HG02970 (cell line): ENCODE data around the gene FAM209A.
"Not testable (repeated sequence)": the region's sequence is repeated elsewhere in the genome, so short reads cannot be mapped to it uniquely, and the experiment has no call there.

ENCODE experiments used
- ATAC-seq: cut with Tn5 transposase; IDR thresholded peaks from one replicate; pipeline ENCODE4 v1.9.1; 2021; ENCODE audit warnings: mild to moderate bottlenecking, moderate library complexity, moderate number of reproducible peaks; ENCODE audit not compliant: unreplicated experiment, low FRiP score

Gene FAM209A, protein sequence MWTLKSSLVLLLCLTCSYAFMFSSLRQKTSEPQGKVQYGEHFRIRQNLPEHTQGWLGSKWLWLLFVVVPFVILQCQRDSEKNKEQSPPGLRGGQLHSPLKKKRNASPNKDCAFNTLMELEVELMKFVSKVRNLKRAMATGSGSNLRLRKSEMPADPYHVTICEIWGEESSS

DNA sequence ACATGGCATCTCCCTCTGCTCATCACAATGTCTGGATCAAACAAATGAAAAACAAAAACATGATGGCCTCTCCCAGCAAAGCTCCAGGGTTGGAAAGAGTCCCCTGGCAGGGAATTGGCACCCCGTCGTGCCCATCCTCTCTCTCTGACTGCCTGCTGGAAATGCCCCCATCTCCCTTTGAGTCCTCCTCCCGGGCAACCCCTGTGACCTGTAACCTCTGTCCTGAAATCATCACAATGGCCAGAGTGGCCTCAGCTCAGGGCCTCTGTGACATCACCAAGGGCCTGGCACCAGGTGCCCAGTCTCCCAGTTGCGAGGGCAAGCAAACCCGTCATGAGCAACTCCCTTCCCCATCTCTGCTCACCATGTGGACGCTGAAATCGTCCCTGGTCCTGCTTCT lies at the start of gene FAM209A:
TSS of gene FAM209A (plus strand) at position 301 of the 400 bp plus-strand sequence. CDS start at position 366, 65 bp downstream.
- not testable (repeated sequence) for ATAC-seq

DNA sequence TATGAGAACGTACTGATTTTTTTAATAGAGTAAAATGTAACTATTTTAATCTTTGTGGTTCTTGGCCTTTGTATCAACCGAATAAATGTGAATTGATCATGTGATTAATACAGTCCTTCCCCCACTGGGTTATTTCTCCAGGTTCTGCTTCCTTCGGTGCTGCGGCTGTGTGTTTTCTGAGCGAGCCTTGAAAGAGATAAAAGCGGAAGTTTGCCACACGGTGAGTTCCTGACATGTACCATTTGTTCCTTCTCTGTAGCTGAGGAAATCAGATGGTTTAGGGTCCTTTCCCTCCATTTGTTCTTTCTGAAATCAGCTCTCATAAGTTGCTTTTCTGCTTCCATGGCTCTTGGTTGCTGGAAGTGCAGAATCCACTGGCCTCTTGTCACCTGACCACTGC lies 40.6 kb upstream of the FAM209A start:
- ATAC-seq = no peak

DNA sequence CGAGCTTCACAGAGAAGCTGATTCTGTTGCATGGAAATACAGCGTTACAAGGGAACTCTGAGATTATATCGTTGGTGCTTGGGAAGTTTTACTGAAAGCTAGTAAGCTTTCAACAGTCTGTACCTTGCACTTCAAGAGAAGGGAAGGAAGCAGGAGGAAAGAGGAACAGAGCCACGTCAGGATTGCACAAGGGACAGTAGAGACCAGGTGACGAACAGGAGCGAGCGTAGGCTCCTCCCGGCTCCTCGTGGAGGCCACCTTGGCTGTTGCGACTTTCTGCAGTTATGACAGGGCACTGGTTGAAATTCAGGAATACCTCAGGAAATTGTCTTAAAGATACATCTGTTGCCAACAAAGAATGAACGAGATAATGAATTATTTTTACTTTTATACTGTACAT lies 37.3 kb upstream of the FAM209A start:
- no peak for ATAC-seq

DNA sequence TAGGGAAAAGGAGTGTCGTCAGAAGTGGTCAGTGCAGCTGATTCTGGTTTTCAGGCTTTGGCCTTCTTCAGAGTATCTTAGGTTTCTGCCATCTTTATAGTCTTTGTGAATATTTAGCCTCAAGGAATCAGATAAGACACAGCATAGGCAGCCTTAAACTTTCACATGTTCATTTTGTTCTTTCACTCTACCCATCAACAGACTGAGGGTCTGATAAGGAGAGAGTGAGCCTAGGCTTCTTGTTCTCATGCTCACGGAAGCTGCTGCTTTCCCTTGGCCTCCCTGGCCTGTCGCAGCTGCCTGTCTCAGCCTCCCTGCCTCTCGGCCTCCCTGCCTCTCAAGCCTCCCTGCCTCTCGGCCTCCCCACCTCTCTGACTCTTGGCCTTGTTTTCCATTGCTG lies 36.0 kb upstream of the FAM209A start:
- no peak for ATAC-seq

DNA sequence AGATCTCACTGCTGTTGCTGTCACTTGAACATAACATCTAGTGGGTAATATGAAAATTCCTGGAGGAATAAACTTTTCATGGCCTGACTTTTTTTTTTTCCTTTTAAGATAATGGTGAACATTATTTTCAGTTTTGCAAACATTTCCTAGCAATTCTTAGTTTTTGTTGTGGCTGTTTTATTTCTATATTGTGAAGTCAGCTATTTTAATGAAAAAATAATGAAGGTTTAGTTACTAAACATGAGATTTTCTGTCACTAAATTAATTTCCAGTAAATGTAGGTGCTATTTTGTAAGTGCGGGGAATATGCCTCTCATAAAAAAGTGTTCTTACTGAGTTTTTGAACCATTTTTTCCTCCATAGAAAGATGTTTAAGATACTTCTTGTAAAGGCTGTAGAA lies 23.4 kb upstream of the FAM209A start:
- no peak for ATAC-seq

DNA sequence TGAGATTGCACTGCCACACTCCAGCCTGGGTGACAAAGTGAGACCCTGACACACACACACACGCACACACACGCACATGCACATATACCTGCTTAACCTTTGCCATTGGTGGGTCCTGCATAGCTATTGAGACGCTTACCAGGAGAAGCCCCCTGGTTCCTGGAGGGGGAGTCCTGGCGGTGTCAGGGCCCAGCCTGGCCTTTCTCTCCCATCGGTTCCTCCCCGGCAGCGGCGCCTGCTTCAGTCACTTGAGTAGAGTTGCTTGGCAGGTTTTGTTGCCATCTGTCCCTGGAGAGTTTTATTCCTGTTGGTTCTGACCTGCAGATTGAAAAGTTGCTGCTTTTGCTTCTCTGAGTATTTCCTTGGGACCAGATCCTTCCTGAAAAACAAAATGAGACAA lies 20.6 kb upstream of the FAM209A start:
- no peak for ATAC-seq

DNA sequence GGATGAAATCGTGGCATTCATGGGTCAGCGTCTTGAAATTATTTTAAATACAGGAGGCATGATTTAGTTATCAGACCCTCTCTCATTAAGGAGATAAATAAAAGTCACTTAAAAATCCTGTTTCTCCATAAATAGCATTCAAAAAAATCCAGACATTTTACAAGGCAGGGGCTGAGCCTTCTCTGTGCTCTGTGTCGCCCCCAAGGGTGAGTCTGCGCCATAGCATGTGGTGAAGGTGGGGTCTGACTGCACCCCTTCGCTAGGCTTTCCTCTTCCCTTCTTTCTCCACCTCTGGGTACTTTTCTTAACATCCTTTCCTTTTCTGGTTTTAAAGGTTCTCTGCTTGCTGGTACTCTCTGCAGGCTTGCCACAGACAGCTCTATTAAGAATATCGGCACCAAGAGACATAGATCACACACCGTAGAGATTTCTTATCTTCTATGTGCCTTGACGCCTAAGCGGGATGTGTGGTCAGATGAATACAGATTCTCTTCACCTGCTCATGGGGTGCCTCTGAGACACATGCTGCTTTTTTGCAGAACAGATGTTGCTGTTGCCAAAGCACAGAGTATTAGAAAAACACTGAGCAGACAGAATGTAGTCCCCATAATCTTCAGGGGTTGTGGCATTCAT lies 20.1 kb upstream of the FAM209A start:
- ATAC-seq = no peak

DNA sequence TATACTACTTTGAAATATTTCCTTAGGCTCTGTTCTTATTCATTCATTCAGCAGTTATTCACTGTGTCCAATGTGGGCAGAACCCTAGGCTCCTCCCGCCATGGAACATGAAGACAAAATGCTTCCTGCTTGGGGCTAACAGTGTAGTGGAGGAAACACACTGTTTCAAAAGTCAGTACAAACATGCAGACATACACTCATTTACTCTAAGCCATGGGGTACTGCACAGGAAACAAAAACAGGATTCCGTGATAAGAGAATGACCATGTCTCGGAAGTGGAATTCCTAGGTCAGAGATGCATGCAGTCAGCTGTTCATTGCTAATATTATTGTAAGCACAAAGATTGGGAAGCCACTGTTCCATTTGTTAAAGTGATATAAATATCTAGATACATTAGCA lies 18.4 kb upstream of the FAM209A start:
- ATAC-seq = no peak

DNA sequence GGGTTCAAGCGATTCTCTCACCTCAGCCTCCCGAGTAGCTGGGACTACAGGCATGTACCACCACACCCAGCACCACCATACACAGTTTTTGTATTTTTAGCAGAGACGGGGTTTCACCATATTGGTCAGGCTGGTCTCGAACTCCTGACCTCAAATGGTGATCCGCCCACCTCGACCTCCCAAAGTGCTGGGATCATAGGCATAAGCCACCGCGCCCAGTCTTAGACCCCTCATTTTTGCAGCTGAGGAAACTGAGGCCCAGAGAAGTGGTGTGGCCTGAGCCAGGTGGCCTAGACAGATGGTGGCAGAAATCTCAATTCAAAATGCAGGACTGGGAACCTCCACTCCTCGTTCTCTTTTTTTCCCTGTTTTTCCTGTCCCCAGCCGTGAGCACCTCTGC lies 12.6 kb upstream of the FAM209A start:
- no peak for ATAC-seq

DNA sequence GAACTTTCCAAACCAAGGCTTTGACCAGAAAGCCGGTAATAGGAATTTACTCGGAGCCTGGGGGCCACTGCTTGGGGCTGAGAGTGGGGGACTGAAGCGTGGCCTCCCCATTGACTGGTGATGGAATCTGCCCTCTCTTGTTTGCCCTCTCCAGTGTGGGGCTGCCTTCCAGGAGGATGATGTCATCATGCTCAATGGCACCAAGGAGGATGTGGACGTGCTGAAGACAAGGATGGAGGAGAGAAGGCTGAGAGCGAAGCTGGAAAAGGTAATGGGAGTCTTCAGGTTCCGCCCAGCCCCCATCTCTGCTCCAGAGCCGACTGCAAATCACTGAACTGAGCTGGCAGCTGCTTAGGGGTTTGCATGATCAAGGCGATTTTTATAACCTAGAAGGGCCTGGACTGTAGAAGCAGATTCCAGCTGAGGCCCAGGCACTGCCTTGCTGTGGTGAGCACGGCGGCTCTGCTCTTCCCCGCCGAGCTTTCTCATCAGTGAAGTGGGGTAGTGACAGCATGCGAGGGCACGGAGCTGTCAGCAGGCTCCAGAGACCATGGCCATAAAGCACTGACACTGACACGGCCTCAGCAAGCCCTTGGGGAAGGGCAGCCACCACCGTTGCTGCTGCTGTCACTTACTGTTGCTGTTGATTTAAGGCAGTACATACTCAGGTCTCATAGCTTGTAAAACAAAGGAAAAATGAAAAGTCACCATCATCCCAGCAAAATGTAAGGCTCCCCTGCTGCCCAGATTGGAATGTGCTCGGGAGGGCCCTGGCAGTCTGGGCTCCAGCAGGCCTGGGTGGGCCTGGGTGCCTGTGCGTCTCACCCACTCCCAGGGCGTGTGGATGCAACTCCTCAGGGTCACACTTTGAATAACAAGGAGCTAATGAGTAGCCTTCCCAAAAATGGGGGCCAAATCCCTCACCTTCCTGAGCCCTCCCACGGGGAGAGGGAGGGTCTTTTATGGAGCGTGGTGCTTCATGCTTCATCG lies 11.1 kb upstream of the FAM209A start:
- ATAC-seq = no peak

DNA sequence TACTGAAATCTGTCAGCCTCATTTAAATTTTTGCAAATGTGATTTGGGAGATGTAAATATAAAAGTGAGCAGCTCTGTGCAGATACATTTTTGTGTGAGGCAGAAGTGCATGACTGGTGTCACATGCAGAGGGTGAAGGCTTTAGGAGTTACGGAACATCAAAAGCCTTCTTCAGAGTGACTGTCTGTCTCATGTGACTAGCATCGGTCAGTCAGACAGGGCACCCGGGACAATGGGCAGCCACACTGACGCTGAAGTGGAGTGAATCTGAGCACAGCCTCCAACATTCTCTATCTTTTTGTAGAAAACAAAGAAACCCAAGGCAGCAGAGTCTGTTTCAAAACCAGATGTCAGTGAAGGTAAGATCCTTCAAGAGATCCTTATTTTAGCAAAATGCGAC lies 7.9 kb upstream of the FAM209A start:
- ATAC-seq = no peak

DNA sequence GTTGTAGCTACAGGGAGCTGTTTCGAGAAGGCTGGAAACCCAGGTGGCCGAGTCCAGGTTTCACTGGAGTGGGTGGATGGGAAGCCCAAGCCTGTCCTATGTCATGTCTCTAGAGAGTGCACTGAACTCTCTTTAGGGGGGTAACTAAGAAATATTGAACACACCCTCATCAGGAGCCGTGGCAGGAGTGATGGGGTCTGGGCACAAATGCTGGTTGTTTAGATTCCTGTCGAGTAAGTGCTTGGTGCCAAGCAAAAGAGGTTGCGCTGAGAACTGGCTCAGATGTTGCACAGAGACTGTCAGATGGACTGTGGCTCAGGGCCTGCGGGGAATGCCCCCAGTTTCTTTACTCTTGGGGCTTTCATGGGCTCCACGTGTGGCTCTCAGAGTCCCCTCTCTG lies 7.3 kb upstream of the FAM209A start:
- no peak for ATAC-seq

DNA sequence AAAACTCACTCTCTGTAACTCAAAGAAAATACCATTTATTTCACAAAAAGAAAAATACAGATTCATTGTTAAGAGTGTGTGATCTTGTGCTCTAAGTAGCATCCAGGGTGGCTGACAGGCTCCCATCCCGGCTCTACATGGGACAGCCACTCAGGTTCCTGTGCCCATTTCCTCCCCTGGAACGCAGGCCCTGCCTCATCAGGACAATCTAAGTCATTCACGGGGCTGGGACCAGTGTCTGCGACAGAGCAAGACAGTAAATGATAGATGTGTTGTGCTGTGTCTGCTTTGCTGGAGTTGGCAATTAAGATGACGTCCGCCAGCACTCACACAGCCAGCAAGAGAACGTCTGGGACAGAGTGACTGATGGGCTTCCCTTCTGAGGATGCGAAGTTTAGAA lies 6.9 kb upstream of the FAM209A start:
- ATAC-seq = no peak

DNA sequence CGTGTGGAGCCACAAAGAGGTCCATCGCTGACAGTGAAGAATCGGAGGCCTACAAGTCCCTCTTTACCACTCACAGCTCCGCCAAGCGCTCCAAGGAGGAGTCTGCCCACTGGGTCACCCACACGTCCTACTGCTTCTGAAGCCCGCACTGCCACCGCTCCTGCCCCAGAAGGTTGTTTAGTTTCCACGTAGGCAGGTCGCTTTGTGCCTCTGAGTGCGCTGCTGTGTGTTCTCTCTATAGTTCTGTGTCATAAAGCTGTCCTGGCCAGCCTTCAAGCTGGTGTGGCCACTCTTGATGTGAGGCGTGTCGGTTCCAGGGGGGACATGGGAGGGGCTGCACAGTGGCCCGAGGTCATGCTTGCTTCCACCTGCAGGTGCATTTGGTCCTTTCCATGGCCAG lies 6.4 kb upstream of the FAM209A start:
- ATAC-seq = no peak

DNA sequence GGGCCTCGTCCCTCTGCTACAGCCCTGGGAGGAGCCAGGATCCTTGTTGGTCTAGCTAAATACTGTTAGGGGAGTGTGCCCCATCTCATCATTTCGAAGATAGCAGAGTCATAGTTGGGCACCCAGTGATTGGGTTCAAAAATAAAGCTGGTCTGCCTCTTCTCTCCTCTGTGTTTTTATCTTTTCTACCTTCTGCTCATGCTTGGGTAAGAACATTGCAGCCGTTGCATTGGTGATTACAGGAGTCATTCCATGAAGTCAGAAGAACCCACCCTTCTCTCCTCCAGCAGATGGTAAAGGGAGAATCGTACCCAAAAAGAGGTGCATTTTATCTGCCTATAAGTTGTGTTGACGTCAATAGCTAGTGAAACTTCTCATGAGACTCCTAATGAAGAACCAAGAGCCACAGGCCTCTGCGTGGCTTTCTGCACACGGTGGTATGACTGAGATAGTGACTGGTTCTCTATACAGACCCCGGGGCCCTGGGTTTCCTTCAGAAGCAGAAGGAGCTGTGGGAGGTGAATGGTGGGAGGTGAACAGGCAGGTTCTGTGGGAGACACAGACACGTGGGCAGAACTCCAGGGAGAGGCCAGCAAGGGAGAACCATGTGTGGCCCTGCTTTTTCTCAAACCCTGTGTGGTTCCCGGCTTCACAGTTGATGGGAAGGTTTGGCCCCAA lies 5.7 kb upstream of the FAM209A start:
- ATAC-seq = no peak

DNA sequence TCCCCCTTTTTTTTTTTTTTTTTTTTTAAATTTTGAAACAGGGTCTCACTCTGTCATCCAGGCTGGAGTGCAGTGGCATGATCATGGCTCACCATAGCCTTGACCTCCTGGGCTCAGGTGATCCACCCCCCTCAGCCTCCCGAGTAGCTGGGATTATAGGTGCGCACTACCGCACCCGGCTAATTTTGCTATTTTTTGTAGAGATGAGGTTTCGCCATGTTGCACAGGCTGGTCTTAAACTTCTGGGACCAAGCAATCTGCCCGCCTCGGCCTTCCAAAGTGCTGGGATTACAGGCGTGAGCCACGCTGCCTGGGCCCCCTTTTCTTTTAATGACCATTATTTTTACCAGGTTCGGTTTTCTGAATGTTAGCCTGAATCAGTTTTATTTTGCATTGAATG lies 5.0 kb upstream of the FAM209A start:
- no peak for ATAC-seq

DNA sequence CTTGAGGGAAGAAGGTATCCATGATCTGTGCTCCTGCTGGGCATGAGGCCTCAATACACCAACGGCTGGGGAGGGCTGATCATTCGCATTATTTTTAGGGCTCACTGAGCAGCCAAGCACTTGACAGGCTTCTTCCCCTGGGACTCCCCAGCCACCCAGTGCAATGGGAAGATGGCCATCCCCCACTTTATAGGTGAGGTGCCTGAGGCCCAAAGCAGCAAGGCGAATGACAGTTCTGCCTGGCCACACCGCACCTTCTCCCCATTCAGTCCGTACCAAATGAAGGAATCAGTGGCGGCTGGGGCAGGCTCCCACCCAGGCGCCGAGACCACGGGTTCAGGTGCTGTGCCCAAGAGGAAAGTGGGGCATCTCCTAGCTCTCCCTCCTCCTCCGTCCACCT lies 4.4 kb upstream of the FAM209A start:
- no peak for ATAC-seq

DNA sequence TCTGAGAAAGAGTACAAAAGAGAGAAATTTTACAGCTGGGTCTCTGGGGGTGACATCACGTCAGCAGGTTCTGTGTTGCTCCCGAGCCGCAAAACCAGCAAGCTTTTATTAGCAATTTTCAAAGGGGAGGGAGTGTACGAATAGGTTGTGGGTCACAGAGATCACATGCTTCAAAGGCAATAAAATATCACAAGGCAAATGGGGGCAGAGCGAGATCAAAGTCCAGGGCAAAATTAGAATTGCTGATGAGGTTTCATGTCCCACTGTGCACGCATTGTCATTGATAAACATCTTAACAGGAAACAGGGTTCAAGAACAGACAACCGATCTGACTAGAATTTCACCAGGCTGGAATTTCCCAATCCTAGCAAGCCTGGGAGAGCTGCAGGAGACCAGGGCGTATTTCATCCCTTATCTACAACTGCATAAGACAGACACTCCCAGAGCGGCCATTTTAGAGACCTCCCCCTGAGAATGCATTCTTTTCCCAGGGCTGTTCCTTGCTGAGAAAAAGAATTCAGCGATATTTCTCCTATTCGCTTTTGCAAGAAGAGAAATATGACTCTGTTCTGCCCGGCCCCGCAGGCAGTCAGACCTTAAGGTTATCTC lies 3.7 kb upstream of the FAM209A start:
- not testable (repeated sequence) for ATAC-seq

DNA sequence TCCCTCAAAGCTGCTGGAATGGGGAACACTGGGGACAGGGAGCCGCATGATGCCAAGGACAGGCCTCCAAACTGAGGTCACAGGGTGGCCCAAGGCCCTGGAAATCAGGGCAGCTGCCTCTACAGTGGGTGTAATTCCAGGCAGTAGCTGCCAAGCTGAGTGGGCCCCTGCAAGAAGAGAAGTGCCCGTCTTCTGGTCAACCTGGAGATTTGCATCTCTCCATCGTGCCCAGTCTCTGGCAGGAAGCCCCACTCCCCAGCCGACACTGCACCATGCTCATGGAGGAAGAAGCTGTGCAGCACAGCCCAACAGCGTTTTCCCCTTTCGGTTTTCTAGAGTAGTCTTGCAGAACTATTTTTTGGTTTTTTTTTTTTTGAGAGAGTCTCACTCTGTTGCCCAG lies 2.2 kb upstream of the FAM209A start:
- ATAC-seq = no peak

DNA sequence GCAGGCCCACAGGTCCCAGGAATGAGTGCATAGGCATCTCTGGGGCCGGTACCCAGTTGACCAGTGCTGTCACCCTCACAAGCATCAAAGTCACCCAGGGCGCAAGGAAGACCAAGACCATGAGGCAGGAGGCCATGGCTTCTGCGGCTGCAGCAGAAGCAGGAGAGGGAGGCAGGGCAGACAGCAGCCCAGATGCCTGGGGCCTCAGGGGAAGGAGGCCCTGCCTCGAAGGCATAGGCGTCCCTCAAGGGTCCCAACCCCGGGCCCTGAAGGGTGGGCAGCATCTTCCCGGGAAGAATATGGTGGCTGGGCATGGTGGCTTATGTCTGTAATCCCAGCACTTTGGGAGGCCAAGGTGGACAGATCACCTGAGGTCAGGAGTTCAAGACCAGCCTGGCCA lies 3.0 kb downstream of the FAM209A start:
- ATAC-seq = no peak
